Neural cell (in vitro differentiated cells): ENCODE results near the gene MXD3. TPM values are rescaled to one million over a fixed set of nuclear protein-coding genes. Genes with fewer than 3 reads are reported as not detected.

Experiments
- H2AFZ ChIP-seq: fragments of 200-600, 300-800 bp; sonication (generic), shearing (Covaris generic); 2 replicates; pipeline ENCODE4 v1.6.0; 2014; ENCODE audit warnings: low read depth, mild to moderate bottlenecking, antibody characterized with exemption, low read length, moderate library complexity
- H3F3A ChIP-seq: fragments of 200-600 bp; shearing (Covaris generic); 2 replicates; pipeline ENCODE4 v1.6.1; 2016; ENCODE audit warnings: mild to moderate bottlenecking, moderate library complexity, mixed read lengths, antibody characterized with exemption, low read length; ENCODE audit not compliant: insufficient read depth, poor library complexity, severe bottlenecking
- H3K27ac ChIP-seq: fragments of 200-600, 300-800 bp; sonication (generic), shearing (Covaris generic); 2 replicates; pipeline ENCODE4 v1.5.1; 2014; ENCODE audit warnings: mild to moderate bottlenecking, low read length, moderate library complexity
- H3K27me3 ChIP-seq: fragments of 300-800, 200-600 bp; sonication (generic), shearing (Covaris generic); 2 replicates; pipeline ENCODE4 v1.6.0; 2014; ENCODE audit warnings: mild to moderate bottlenecking, low read depth, low read length, moderate library complexity; ENCODE audit not compliant: insufficient read depth
- H3K36me3 ChIP-seq: fragments of 300-800, 200-600 bp; sonication (generic), shearing (Covaris generic); 2 replicates; pipeline ENCODE4 v1.5.1; 2014; ENCODE audit warnings: mild to moderate bottlenecking, antibody characterized with exemption, low read length, moderate library complexity; ENCODE audit not compliant: insufficient read depth
- H3K4me2 ChIP-seq: fragments of 300-800, 200-600 bp; sonication (generic), shearing (Covaris generic); 2 replicates; pipeline ENCODE4 v1.6.0; 2014; ENCODE audit warnings: mild to moderate bottlenecking, low read length
- H3K4me3 ChIP-seq: fragments of 300-800, 200-600 bp; sonication (generic), shearing (Covaris generic); 2 replicates; pipeline ENCODE4 v1.5.1; 2014; ENCODE audit warnings: mild to moderate bottlenecking, low read length, moderate library complexity
- H3K79me2 ChIP-seq: fragments of 200-600 bp; shearing (Covaris generic); replicated peaks from 2 replicates; pipeline ENCODE4 v1.6.0; 2014; ENCODE audit warnings: mild to moderate bottlenecking, low read length, moderate library complexity; ENCODE audit not compliant: insufficient read depth
- H3K9ac ChIP-seq: fragments of 300-800, 200-600 bp; sonication (generic), shearing (Covaris generic); 2 replicates; pipeline ENCODE4 v1.6.1; 2016; ENCODE audit warnings: mild to moderate bottlenecking, low read length, mixed read lengths
- H3K9me2 ChIP-seq: fragments of 200-600 bp; shearing (Covaris generic); 2 replicates; pipeline ENCODE4 v1.6.1; 2016; ENCODE audit warnings: mild to moderate bottlenecking, low read length, mixed read lengths; ENCODE audit not compliant: insufficient read depth
- H3K9me3 ChIP-seq: fragments of 200-600, 300-800 bp; sonication (generic), shearing (Covaris generic); 2 replicates; pipeline ENCODE4 v1.6.1; 2016; ENCODE audit warnings: mild to moderate bottlenecking, mixed run types, low read length, moderate library complexity, mixed read lengths
- H4K20me1 ChIP-seq: fragments of 200-600 bp; shearing (Covaris generic); 2 replicates; pipeline ENCODE4 v1.6.1; 2016; ENCODE audit warnings: mild to moderate bottlenecking, mixed run types; ENCODE audit not compliant: insufficient read depth
- CTCF ChIP-seq: fragments of 450-650 bp; IDR thresholded peaks from 2 replicates; pipeline ENCODE4 v1.5.1; 2014; ENCODE audit warnings: antibody characterized with exemption, mild to moderate bottlenecking, moderate library complexity; ENCODE audit not compliant: poor library complexity, severe bottlenecking
- EP300 ChIP-seq: fragments of 450-650 bp; conservative IDR thresholded peaks from 2 replicates; pipeline ENCODE4 v1.6.1; 2014; ENCODE audit warnings: antibody characterized with exemption, mild to moderate bottlenecking, moderate library complexity; ENCODE audit not compliant: poor library complexity, severe bottlenecking
- EZH2 ChIP-seq: fragments of 200-600, 300-800 bp; shearing (Covaris generic), sonication (generic); IDR thresholded peaks from 2 replicates; pipeline ENCODE4 v1.6.1; 2014; ENCODE audit warnings: antibody characterized with exemption, low read length, borderline replicate concordance, mild to moderate bottlenecking; ENCODE audit not compliant: insufficient read depth, poor library complexity, severe bottlenecking
- MXI1 ChIP-seq: fragments of 450-650 bp; conservative IDR thresholded peaks from 2 replicates; pipeline ENCODE4 v1.6.1; 2014; ENCODE audit warnings: antibody characterized with exemption, mild to moderate bottlenecking; ENCODE audit not compliant: poor library complexity, severe bottlenecking
- POLR2AphosphoS5 ChIP-seq: IDR thresholded peaks from 2 replicates; pipeline ENCODE4 v1.6.1; 2012
- RAD21 ChIP-seq: fragments of 450-650 bp; conservative IDR thresholded peaks from 2 replicates; pipeline ENCODE4 v1.6.1; 2014; ENCODE audit warnings: antibody characterized with exemption, mild to moderate bottlenecking, moderate library complexity
- SMC3 ChIP-seq: fragments of 450-650 bp; conservative IDR thresholded peaks from 2 replicates; pipeline ENCODE4 v1.6.1; 2014; ENCODE audit warnings: antibody characterized with exemption, mild to moderate bottlenecking, moderate library complexity; ENCODE audit not compliant: poor library complexity
- TAF1 ChIP-seq: IDR thresholded peaks from 2 replicates; pipeline ENCODE4 v1.6.1; 2012; ENCODE audit warnings: low read depth
- polyA plus RNA-seq: library from polyadenylated mRNA; depleted of rRNA; stranded (reverse); fragments of >200 nt; gene quantifications from 2 replicates; pipeline ENCODE4 v1.2.3, GENCODE V29; 2014
- TF ChIP-seq, protein P1 (sequence below): IDR thresholded peaks from 2 replicates; pipeline ENCODE4 v1.6.1; 2012; ENCODE audit warnings: borderline replicate concordance

The MXD3 gene
- polyA plus RNA-seq, 1 donor from 2014 or later = 9.3 TPM

DNA sequence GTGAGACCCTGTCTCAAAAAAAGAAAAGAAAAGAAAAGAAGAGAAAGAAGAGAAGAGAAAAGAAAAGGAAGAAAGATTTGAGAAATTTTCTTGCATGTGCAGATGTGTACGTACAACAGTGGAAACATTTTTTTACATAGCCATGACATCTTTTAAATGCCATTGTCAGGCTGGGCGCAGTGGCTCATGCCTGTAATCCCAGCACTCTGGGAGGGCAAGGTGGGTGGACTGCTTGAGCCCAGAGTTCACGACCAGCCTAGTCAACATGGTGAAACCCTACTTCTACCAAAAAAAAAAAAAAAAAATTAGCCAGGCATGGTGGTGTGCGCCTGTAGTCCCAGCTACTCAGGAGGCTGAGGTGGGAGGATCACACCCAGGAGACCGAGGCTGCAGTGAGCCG is 33.2 kb upstream of the MXD3 start:
- Histone ChIP-seq H3K9ac (no peak overlapping the region), H3K36me3 (no peaks in the 10 kb centered on the region), H3F3A (no peaks in the 10 kb centered on the region), H4K20me1 (no peaks in the 10 kb centered on the region), H3K27me3 (no peaks in the 10 kb centered on the region), H3K27ac (no peak overlapping the region), H3K9me2 (no peaks in the 10 kb centered on the region), H3K9me3 (no peaks in the 10 kb centered on the region), H3K4me3 (no peak overlapping the region), H3K4me2 (no peak overlapping the region), H3K79me2 (peaks cover 44% of the 10 kb centered on the region), H2AFZ (no peak overlapping the region)
- TF ChIP-seq SMC3 (no peak), TAF1 (no peak), EZH2 (no peak), RAD21 (no peak), POLR2AphosphoS5 (no peak), CTCF (no peak), MXI1 (no peak), EP300 (no peak)
- TF ChIP-seq, protein P1, sequence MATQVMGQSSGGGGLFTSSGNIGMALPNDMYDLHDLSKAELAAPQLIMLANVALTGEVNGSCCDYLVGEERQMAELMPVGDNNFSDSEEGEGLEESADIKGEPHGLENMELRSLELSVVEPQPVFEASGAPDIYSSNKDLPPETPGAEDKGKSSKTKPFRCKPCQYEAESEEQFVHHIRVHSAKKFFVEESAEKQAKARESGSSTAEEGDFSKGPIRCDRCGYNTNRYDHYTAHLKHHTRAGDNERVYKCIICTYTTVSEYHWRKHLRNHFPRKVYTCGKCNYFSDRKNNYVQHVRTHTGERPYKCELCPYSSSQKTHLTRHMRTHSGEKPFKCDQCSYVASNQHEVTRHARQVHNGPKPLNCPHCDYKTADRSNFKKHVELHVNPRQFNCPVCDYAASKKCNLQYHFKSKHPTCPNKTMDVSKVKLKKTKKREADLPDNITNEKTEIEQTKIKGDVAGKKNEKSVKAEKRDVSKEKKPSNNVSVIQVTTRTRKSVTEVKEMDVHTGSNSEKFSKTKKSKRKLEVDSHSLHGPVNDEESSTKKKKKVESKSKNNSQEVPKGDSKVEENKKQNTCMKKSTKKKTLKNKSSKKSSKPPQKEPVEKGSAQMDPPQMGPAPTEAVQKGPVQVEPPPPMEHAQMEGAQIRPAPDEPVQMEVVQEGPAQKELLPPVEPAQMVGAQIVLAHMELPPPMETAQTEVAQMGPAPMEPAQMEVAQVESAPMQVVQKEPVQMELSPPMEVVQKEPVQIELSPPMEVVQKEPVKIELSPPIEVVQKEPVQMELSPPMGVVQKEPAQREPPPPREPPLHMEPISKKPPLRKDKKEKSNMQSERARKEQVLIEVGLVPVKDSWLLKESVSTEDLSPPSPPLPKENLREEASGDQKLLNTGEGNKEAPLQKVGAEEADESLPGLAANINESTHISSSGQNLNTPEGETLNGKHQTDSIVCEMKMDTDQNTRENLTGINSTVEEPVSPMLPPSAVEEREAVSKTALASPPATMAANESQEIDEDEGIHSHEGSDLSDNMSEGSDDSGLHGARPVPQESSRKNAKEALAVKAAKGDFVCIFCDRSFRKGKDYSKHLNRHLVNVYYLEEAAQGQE = no peak

DNA sequence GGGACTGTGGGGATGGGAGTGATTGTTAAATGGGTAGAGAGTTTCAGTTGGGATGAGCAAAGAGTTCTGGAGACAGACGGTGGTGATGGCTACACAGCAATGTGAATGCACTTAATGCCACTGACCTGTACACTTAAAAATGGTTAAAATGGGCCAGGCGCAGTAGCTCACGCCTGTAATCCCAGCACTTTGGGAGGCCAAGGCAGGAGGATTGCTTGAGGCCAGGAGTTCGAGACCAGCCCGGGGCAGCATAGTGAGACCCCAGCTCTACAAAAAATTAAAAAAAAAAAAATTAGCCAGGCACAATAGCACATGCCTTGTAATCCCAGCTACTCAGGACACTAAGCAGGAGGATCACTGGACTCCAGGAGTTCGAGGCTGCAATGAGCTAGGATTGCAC is 32.1 kb upstream of the MXD3 start:
- Histone ChIP-seq H3F3A (no peaks in the 10 kb centered on the region), H3K79me2 (peaks cover 37% of the 10 kb centered on the region)

More for the DNA sequence above, 32.1 kb upstream of the MXD3 start:
- no peaks in the 10 kb centered on the region for H4K20me1 ChIP-seq
- no peak overlapping the region for H3K4me3 ChIP-seq
- H3K27ac ChIP-seq = no peak overlapping the region
- no peaks in the 10 kb centered on the region for H3K36me3 ChIP-seq
- no peaks in the 10 kb centered on the region for H3K9me3 ChIP-seq
- no peak overlapping the region for H3K4me2 ChIP-seq
- no peak overlapping the region for H3K9ac ChIP-seq
- no peaks in the 10 kb centered on the region for H3K27me3 ChIP-seq
- no peak overlapping the region for H2AFZ ChIP-seq
- no peak for TF ChIP-seq SMC3
- TF ChIP-seq, protein P1 = no peak
- TF ChIP-seq TAF1 = no peak
- no peak for TF ChIP-seq EZH2
- no peak for TF ChIP-seq POLR2AphosphoS5
- no peak for TF ChIP-seq MXI1
- no peak for TF ChIP-seq CTCF
- no peak for TF ChIP-seq RAD21
- TF ChIP-seq EP300 = no peak
- H3K9me2 ChIP-seq = no peaks in the 10 kb centered on the region
